Activated CD8-positive, alpha-beta memory T cell treated with anti-CD3 and anti-CD28 coated beads, Interleukin-2, amount 50 U/mL, for 24 hours (primary cell): ENCODE measurements around the gene CALHM6.

Experiments used
- DNase-seq: peaks from one replicate; pipeline ENCODE4 v3.0.0-alpha.2; 2020; ENCODE audit errors: extremely low read depth

Gene CALHM6

GRCh38 chr6:116445102-116445501 is 16.1 kb upstream of the CALHM6 start:
- no peak for DNase-seq

- DNase-seq: no peak
Observed at GRCh38 chr6:116446399-116446798, 14.8 kb upstream of the CALHM6 start.

- no peak for DNase-seq
Observed at GRCh38 chr6:116447052-116447451, 14.1 kb upstream of the CALHM6 start.

GRCh38 chr6:116447496-116448011 is 13.6 kb upstream of the CALHM6 start:
- no peak for DNase-seq

- DNase-seq: no peak
Observed at GRCh38 chr6:116449565-116449964, 11.6 kb upstream of the CALHM6 start.

- no peak for DNase-seq
Observed at GRCh38 chr6:116450185-116450710, 10.9 kb upstream of the CALHM6 start.

GRCh38 chr6:116450769-116451740 is 10.1 kb upstream of the CALHM6 start:
- DNase-seq: no peak

- DNase-seq: no peak
Observed at GRCh38 chr6:116451916-116452315, 9.3 kb upstream of the CALHM6 start.

GRCh38 chr6:116452531-116452930 is 8.6 kb upstream of the CALHM6 start:
- no peak for DNase-seq

- no peak for DNase-seq
Observed at GRCh38 chr6:116456106-116456505, 5.1 kb upstream of the CALHM6 start.

- no peak for DNase-seq
Observed at GRCh38 chr6:116456927-116457326, 4.2 kb upstream of the CALHM6 start.

- no peak for DNase-seq
Observed at GRCh38 chr6:116458264-116458663, 2.9 kb upstream of the CALHM6 start.

GRCh38 chr6:116459927-116460326 is 1.2 kb upstream of the CALHM6 start:
- no peak for DNase-seq

- DNase-seq: no peak
Observed at GRCh38 chr6:116461932-116462885, 1.0 kb downstream of the CALHM6 start.

GRCh38 chr6:116463301-116463700 is 2.1 kb downstream of the CALHM6 start:
- DNase-seq: no peak

- no peak for DNase-seq
Observed at GRCh38 chr6:116465246-116465645, 4.1 kb downstream of the CALHM6 start.

- no peak for DNase-seq
Observed at GRCh38 chr6:116467096-116467495, 5.9 kb downstream of the CALHM6 start.

GRCh38 chr6:116467514-116467913 is 6.3 kb downstream of the CALHM6 start:
- DNase-seq: no peak

GRCh38 chr6:116468293-116468692 is 7.1 kb downstream of the CALHM6 start:
- DNase-seq: no peak

- no peak for DNase-seq
Observed at GRCh38 chr6:116471531-116471930, 10.4 kb downstream of the CALHM6 start.

- no peak for DNase-seq
Observed at GRCh38 chr6:116472706-116473105, 11.5 kb downstream of the CALHM6 start.

- DNase-seq: no peak
Observed at GRCh38 chr6:116475141-116475540, 14.0 kb downstream of the CALHM6 start.
